Karpas-422 (cell line): ENCODE results near the gene DESI1. TPM values are rescaled to one million over a fixed set of nuclear protein-coding genes. Genes with fewer than 3 reads are reported as not detected.
"Not testable (repeated sequence)": the region's sequence is repeated elsewhere in the genome, so short reads cannot be mapped to it uniquely, and the experiment has no call there.

Source experiments
- DNase-seq: peaks from one replicate; pipeline ENCODE4 v3.0.0-alpha.2; 2015
- H2AFZ ChIP-seq: fragments of 200-600 bp; sonication (generic); 2 replicates; pipeline ENCODE4 v1.6.1; 2014; ENCODE audit warnings: antibody characterized with exemption, low read length, mixed read lengths
- H3K27ac ChIP-seq: fragments of 200-600 bp; sonication (generic); 2 replicates; pipeline ENCODE4 v1.5.1; 2014; ENCODE audit warnings: mild to moderate bottlenecking, low read length, moderate library complexity
- H3K27me3 ChIP-seq: fragments of 200-600 bp; sonication (generic); 2 replicates; pipeline ENCODE4 v1.6.1; 2014; ENCODE audit warnings: low read length, mixed read lengths
- H3K36me3 ChIP-seq: fragments of 200-600 bp; sonication (generic); 2 replicates; pipeline ENCODE4 v1.6.1; 2014; ENCODE audit warnings: low read length, mixed read lengths; ENCODE audit not compliant: insufficient read depth
- H3K4me1 ChIP-seq: fragments of 200-600 bp; sonication (generic); 2 replicates; pipeline ENCODE4 v1.6.1; 2014; ENCODE audit warnings: mild to moderate bottlenecking, low read length, mixed read lengths
- H3K4me2 ChIP-seq: fragments of 200-600 bp; sonication (generic); 2 replicates; pipeline ENCODE4 v1.6.1; 2014; ENCODE audit warnings: low read length, low read depth, mild to moderate bottlenecking; ENCODE audit not compliant: poor library complexity, severe bottlenecking
- H3K4me3 ChIP-seq: fragments of 200-600 bp; sonication (generic); 2 replicates; pipeline ENCODE4 v1.5.1; 2014; ENCODE audit warnings: mild to moderate bottlenecking, antibody characterized with exemption, low read length, mixed read lengths
- H3K79me2 ChIP-seq: fragments of 200-600 bp; sonication (generic); 2 replicates; pipeline ENCODE4 v1.6.1; 2014; ENCODE audit warnings: mild to moderate bottlenecking, low read length, mixed read lengths
- H3K9ac ChIP-seq: fragments of 200-600 bp; sonication (generic); 2 replicates; pipeline ENCODE4 v1.6.0; 2014; ENCODE audit warnings: low read length
- H3K9me2 ChIP-seq: fragments of 200-600 bp; sonication (generic), shearing (Covaris generic); replicated peaks from 2 replicates; pipeline ENCODE4 v1.6.0; 2014; ENCODE audit warnings: mild to moderate bottlenecking, low read length, moderate library complexity; ENCODE audit not compliant: insufficient read depth
- H3K9me3 ChIP-seq: fragments of 300-700, 200-600 bp; sonication (generic); 2 replicates; pipeline ENCODE4 v1.6.1; 2014; ENCODE audit warnings: low read length, mixed read lengths
- H4K20me1 ChIP-seq: fragments of 200-600 bp; sonication (generic); 2 replicates; pipeline ENCODE4 v1.6.1; 2014; ENCODE audit warnings: mild to moderate bottlenecking, antibody characterized with exemption, low read length, low read depth; ENCODE audit not compliant: insufficient read depth
- total RNA-seq: library from RNA; depleted of rRNA; stranded (reverse); fragments of >200 nt; shearing (Covaris generic); gene quantifications from 2 replicates; pipeline ENCODE4 v1.2.3, GENCODE V29; 2014; ENCODE audit warnings: low replicate concordance

The DESI1 gene
- total RNA-seq, 1 experiment from 2014 or later = 76.0 TPM

DNA sequence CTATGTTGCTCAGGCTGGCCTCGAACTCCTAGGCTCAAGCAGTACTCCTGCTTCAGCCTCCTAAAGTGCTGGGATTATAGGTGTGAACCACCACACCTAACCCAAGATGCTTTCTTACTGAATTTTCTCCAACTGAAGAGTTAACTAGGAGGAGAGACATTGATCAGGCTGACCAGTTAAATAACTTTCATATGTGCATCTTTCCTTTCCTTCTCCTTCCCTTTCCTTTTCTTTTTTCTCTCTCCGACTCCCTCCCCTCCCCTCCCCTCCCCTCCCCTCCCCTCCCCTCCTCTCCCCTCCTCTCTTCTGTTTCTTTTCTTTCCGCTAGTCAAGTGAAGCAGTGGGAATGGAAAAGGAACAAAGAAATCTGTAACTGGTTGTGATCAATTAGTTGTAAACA is 26.9 kb upstream of the DESI1 start:
- Histone ChIP-seq H4K20me1 (no peaks in the 10 kb centered on the region), H3K36me3 (peaks cover 53% of the 10 kb centered on the region; the same call in 1 of the 2 replicates), H3K9me3 (no peaks in the 10 kb centered on the region), H3K4me2 (no peak overlapping the region), H3K27me3 (no peaks in the 10 kb centered on the region), H3K9ac (no peak overlapping the region), H3K79me2 (peaks cover 47% of the 10 kb centered on the region), H3K9me2 (no peaks in the 10 kb centered on the region), H3K27ac (no peak overlapping the region), H2AFZ (no peak overlapping the region), H3K4me1 (peaks cover 17% of the 10 kb centered on the region), H3K4me3 (no peak overlapping the region)
- DNase-seq = no peak

GRCh38 chr22:41642331-41643110 is 21.7 kb upstream of the DESI1 start:
- Histone ChIP-seq H3K4me1 (peaks cover 6% of the 10 kb centered on the region), H3K36me3 (peaks cover 62% of the 10 kb centered on the region), H3K79me2 (peaks cover 59% of the 10 kb centered on the region), H4K20me1 (peaks cover 15% of the 10 kb centered on the region), H3K9me3 (no peaks in the 10 kb centered on the region), H3K9ac (no peak overlapping the region), H3K4me3 (no peak overlapping the region), H3K9me2 (no peaks in the 10 kb centered on the region), H3K27ac (no peak overlapping the region), H3K4me2 (no peak overlapping the region), H2AFZ (no peak overlapping the region), H3K27me3 (no peaks in the 10 kb centered on the region)
- no peak for DNase-seq

GRCh38 chr22:41641854-41642253 is 21.0 kb upstream of the DESI1 start:
- Histone ChIP-seq H4K20me1 (peaks cover 15% of the 10 kb centered on the region), H3K9me3 (no peaks in the 10 kb centered on the region), H2AFZ (no peak overlapping the region), H3K27ac (no peak overlapping the region), H3K9ac (no peak overlapping the region), H3K9me2 (no peaks in the 10 kb centered on the region), H3K4me3 (no peak overlapping the region), H3K4me2 (no peak overlapping the region), H3K36me3 (peaks cover 67% of the 10 kb centered on the region), H3K4me1 (peaks cover 5% of the 10 kb centered on the region; the same call in 1 of the 2 replicates), H3K27me3 (no peaks in the 10 kb centered on the region), H3K79me2 (peaks cover 62% of the 10 kb centered on the region)
- no peak for DNase-seq

GRCh38 chr22:41638748-41639147 is 17.9 kb upstream of the DESI1 start:
- Histone ChIP-seq H4K20me1 (peaks cover 21% of the 10 kb centered on the region), H2AFZ (no peak overlapping the region), H3K4me2 (no peak overlapping the region), H3K27ac (no peak overlapping the region), H3K4me1 (no peaks in the 10 kb centered on the region), H3K9me2 (no peaks in the 10 kb centered on the region), H3K79me2 (peaks cover 72% of the 10 kb centered on the region), H3K36me3 (peaks cover 75% of the 10 kb centered on the region), H3K9me3 (no peaks in the 10 kb centered on the region), H3K9ac (no peak overlapping the region), H3K4me3 (no peak overlapping the region), H3K27me3 (no peaks in the 10 kb centered on the region)
- DNase-seq = no peak

DNA sequence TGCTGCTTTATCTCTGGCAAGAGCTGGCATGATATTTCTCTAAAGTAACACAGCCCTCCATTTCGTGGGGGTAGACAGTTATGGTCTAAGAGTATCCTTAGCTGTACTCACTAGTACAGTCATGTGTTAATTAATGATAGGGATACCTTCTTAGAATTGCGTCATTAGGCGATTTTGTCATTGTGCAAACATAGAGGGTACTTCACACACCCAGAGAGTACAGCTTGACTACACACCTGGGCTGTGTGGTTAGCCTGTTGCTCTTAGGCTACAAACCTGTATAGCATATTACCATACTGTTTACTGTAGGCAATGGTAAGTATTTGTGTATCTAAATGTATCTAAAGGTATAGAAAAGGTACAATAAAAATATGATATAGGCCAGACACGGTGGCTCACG is 17.3 kb upstream of the DESI1 start:
- peaks cover 21% of the 10 kb centered on the region for H4K20me1 ChIP-seq

DNA sequence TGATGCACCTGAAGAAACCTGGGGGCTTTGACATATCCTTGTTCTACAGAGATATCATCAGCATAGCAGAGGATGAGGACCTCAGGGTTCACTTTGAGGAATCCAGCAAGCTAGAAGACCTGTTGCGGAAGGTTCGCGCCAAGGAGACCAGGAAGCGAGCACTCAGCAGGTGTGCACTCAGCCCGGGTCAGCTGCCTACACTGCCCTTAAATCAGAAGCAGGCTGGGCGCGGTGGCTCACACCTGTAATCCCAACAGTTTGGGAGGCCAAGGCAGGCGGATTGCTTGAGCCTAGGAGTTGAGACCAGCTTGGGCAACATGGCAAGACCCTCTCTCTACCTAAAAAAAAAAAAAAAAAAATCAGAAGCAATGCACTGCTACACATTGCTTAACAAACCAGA is 16.8 kb upstream of the DESI1 start:
- not testable (repeated sequence) for H3K27ac ChIP-seq, H3K9me3 ChIP-seq, H3K4me1 ChIP-seq, H2AFZ ChIP-seq, DNase-seq, H3K9ac ChIP-seq, H3K27me3 ChIP-seq, H3K9me2 ChIP-seq, H3K4me2 ChIP-seq, H3K4me3 ChIP-seq
- Histone ChIP-seq H3K79me2 (peaks cover 68% of the 10 kb centered on the region), H4K20me1 (peaks cover 21% of the 10 kb centered on the region), H3K36me3 (peaks cover 74% of the 10 kb centered on the region)

More for the DNA sequence above, 17.3 kb upstream of the DESI1 start:
- no peaks in the 10 kb centered on the region for H3K9me3 ChIP-seq
- H3K4me3 ChIP-seq = no peak overlapping the region
- H3K4me1 ChIP-seq = no peaks in the 10 kb centered on the region
- no peak overlapping the region for H2AFZ ChIP-seq
- no peaks in the 10 kb centered on the region for H3K9me2 ChIP-seq
- H3K79me2 ChIP-seq = peaks cover 73% of the 10 kb centered on the region
- DNase-seq = no peak
- H3K27me3 ChIP-seq = no peaks in the 10 kb centered on the region
- peaks cover 78% of the 10 kb centered on the region for H3K36me3 ChIP-seq
- no peak overlapping the region for H3K4me2 ChIP-seq
- H3K9ac ChIP-seq = no peak overlapping the region
- no peak overlapping the region for H3K27ac ChIP-seq

GRCh38 chr22:41636467-41636866 is 15.6 kb upstream of the DESI1 start:
- H3K4me2 ChIP-seq = no peak overlapping the region
- H3K79me2 ChIP-seq = peaks cover 63% of the 10 kb centered on the region
- no peaks in the 10 kb centered on the region for H3K9me3 ChIP-seq
- H4K20me1 ChIP-seq = peaks cover 16% of the 10 kb centered on the region
- H3K4me3 ChIP-seq = no peak overlapping the region
- H3K9me2 ChIP-seq = no peaks in the 10 kb centered on the region
- no peaks in the 10 kb centered on the region for H3K27me3 ChIP-seq
- no peak overlapping the region for H3K27ac ChIP-seq
- H3K36me3 ChIP-seq = peaks cover 62% of the 10 kb centered on the region
- no peak for DNase-seq
- H3K9ac ChIP-seq = no peak overlapping the region
- H3K4me1 ChIP-seq = no peaks in the 10 kb centered on the region
- H2AFZ ChIP-seq = no peak overlapping the region

DNA sequence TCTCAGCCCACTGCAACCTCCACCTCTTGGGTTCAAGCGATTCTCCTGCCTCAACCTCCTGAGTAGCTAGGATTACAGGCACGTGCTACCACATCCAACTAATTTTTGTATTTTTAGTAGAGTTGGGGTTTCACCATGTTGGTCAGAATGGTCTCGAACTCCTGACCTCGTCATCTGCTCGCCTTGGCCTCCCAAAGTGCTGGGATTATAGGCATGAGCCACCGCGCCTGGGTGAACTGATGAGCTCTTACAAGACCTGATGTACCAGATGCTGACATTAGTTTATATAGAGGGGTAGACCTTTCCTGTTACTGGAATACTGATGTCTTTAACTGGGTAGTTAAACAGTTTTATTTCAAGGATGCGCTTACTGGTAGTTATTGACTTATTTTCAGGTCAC is 13.8 kb upstream of the DESI1 start:
- not testable (repeated sequence) for H3K9ac ChIP-seq, H3K27me3 ChIP-seq, H3K9me3 ChIP-seq, H2AFZ ChIP-seq, H3K9me2 ChIP-seq, DNase-seq, H3K4me1 ChIP-seq, H3K4me3 ChIP-seq, H3K4me2 ChIP-seq, H3K27ac ChIP-seq
- Histone ChIP-seq H4K20me1 (peaks cover 15% of the 10 kb centered on the region; the same call in 1 of the 2 replicates), H3K79me2 (peaks cover 53% of the 10 kb centered on the region), H3K36me3 (peaks cover 52% of the 10 kb centered on the region)
